OCI-LY3 (cell line): ENCODE results near the gene TMOD4.

Experiments used
- CTCF ChIP-seq: fragments of 200-600, 300-600 bp; sonication (generic); IDR thresholded peaks from 2 replicates; pipeline ENCODE4 v1.5.1; 2014; ENCODE audit warnings: antibody characterized with exemption, low read length, low read depth
- EZH2phosphoT487 ChIP-seq: fragments of 200-600 bp; shearing (Covaris generic); IDR thresholded peaks from 2 replicates; pipeline ENCODE4 v1.6.1; 2018; ENCODE audit warnings: antibody characterized with exemption, mixed run types, low read depth

GRCh38 chr1:151184211-151184610 lies 8.4 kb upstream of the TMOD4 start:
- TF ChIP-seq CTCF (no peak), EZH2phosphoT487 (no peak)
